Endodermal cell (in vitro differentiated cells): ENCODE data around the gene VRK1. TPM values are rescaled to one million over a fixed set of nuclear protein-coding genes. Genes with fewer than 3 reads are reported as not detected.

ENCODE experiments used
- DNase-seq: peaks from one replicate; pipeline ENCODE4 v3.0.0-alpha.2; 2017
- H3K27ac ChIP-seq: 2 replicates; pipeline ENCODE4 v1.5.1; 2013; ENCODE audit warnings: mild to moderate bottlenecking, low read depth, low read length, moderate library complexity
- H3K27me3 ChIP-seq: 2 replicates; pipeline ENCODE4 v1.6.1; 2013; ENCODE audit warnings: mild to moderate bottlenecking, low read length, moderate library complexity; ENCODE audit not compliant: insufficient read depth, control insufficient read depth, poor library complexity, severe bottlenecking
- H3K36me3 ChIP-seq: 2 replicates; pipeline ENCODE4 v1.7.0; 2013; ENCODE audit warnings: mild to moderate bottlenecking, low read length, moderate library complexity; ENCODE audit not compliant: control insufficient read depth, insufficient read depth
- H3K4me1 ChIP-seq: one replicate; pipeline ENCODE4 v1.7.0; 2013; ENCODE audit warnings: low read length; ENCODE audit not compliant: control insufficient read depth, insufficient read depth
- H3K4me3 ChIP-seq: 2 replicates; pipeline ENCODE4 v1.5.1; 2013; ENCODE audit warnings: mild to moderate bottlenecking, low read length, moderate library complexity
- H3K9ac ChIP-seq: 2 replicates; pipeline ENCODE4 v1.6.1; 2013; ENCODE audit warnings: mild to moderate bottlenecking, low read length, moderate library complexity; ENCODE audit not compliant: poor library complexity, severe bottlenecking; ENCODE audit errors: extremely low read depth
- H3K9me3 ChIP-seq: 2 replicates; pipeline ENCODE4 v1.6.1; 2013; ENCODE audit warnings: mild to moderate bottlenecking, low read length, moderate library complexity; ENCODE audit not compliant: control insufficient read depth
- H3K27ac Mint-ChIP-seq: 2 replicates; pipeline ENCODE4 v1.8.0; 2020; ENCODE audit warnings: mixed read lengths
- H3K27me3 Mint-ChIP-seq: 2 replicates; pipeline ENCODE4 v1.8.0; 2021; ENCODE audit warnings: mild to moderate bottlenecking, mixed read lengths; ENCODE audit not compliant: insufficient read depth
- H3K36me3 Mint-ChIP-seq: 2 replicates; pipeline ENCODE4 v1.8.0; 2020; ENCODE audit warnings: low read depth, mixed read lengths
- H3K4me1 Mint-ChIP-seq: 2 replicates; pipeline ENCODE4 v1.8.0; 2020; ENCODE audit warnings: mixed read lengths
- H3K4me3 Mint-ChIP-seq: 2 replicates; pipeline ENCODE4 v1.8.0; 2020; ENCODE audit warnings: mild to moderate bottlenecking, moderate library complexity, mixed read lengths
- H3K9me3 Mint-ChIP-seq: 2 replicates; pipeline ENCODE4 v1.8.0; 2020; ENCODE audit warnings: mild to moderate bottlenecking, mixed read lengths
- WGBS, 2 experiments: methylation state at CpG; one replicate each; pipeline versions ENCODE4 v1.1.5 to v1.1.7; 2013; ENCODE audit warnings: missing lambda C conversion rate in 2 of 2, mixed read lengths in 1 of 2; ENCODE audit not compliant: insufficient coverage in 1 of 2, insufficient read length in 1 of 2; 5-methylcytosine and 5-hydroxymethylcytosine counted together
- total RNA-seq, 2 donors: library from RNA; stranded (reverse); fragmentation: NEBNext Ultra II Directional in 1 of 2; extraction: Animal tissue kit (Norgen Biotek cat#: 25700) in 1 of 2; gene quantifications; 2 replicates in 1 of 2; 3 replicates in 1 of 2; pipeline ENCODE4 v1.2.1, GENCODE V29; 2021
- TF ChIP-seq, protein P1 (sequence below): fragments of 200-600 bp; sonication (generic); conservative IDR thresholded peaks from 2 replicates; pipeline ENCODE4 v1.5.0; 2021; ENCODE audit warnings: antibody characterized with exemption, mild to moderate bottlenecking

VRK1 gene
- total RNA-seq, 2 donors from 2014 or later, result 39.1 to 54.9 TPM

DNA sequence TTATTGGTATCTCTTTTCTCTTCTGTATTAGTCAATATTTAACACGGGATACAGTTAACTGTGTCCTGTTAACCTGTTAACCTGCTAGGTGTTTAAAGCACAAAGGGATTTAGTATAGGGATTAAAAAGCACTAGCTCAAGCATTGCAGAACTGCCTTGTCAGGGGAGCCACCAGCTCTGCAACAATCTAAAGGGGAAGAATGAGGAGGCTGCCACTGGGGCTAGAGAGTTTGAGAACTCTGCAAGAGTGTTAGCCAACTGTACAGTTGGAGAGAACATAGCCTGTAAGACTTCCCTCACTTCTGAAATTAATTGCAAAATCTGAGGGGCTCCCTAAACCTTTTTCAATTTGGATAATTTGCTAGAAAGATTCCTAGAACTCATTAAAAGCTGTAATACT lies 6.5 kb upstream of the VRK1 start:
- H3K9me3 ChIP-seq, result no peaks in the 10 kb centered on the region
- no peaks in the 10 kb centered on the region for H3K36me3 ChIP-seq
- TF ChIP-seq, protein P1, sequence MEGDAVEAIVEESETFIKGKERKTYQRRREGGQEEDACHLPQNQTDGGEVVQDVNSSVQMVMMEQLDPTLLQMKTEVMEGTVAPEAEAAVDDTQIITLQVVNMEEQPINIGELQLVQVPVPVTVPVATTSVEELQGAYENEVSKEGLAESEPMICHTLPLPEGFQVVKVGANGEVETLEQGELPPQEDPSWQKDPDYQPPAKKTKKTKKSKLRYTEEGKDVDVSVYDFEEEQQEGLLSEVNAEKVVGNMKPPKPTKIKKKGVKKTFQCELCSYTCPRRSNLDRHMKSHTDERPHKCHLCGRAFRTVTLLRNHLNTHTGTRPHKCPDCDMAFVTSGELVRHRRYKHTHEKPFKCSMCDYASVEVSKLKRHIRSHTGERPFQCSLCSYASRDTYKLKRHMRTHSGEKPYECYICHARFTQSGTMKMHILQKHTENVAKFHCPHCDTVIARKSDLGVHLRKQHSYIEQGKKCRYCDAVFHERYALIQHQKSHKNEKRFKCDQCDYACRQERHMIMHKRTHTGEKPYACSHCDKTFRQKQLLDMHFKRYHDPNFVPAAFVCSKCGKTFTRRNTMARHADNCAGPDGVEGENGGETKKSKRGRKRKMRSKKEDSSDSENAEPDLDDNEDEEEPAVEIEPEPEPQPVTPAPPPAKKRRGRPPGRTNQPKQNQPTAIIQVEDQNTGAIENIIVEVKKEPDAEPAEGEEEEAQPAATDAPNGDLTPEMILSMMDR, result no peak
- H3K4me3 ChIP-seq, result no peak overlapping the region
- 92% methylated on average over 1 of the region's 1 CpG; no CpG with 5 or more reads in 1 of the 2 experiments for WGBS, 2 experiments
- H3K27me3 ChIP-seq, result peaks cover 5% of the 10 kb centered on the region
- no peaks in the 10 kb centered on the region for H3K9me3 Mint-ChIP-seq
- no peak overlapping the region for H3K4me3 Mint-ChIP-seq
- no peak overlapping the region for H3K27ac Mint-ChIP-seq
- no peak overlapping the region for H3K9ac ChIP-seq
- no peak for DNase-seq
- H3K4me1 Mint-ChIP-seq, result peaks cover 2% of the 10 kb centered on the region
- peaks cover 13% of the 10 kb centered on the region for H3K27me3 Mint-ChIP-seq
- H3K4me1 ChIP-seq, result no peaks in the 10 kb centered on the region
- H3K27ac ChIP-seq, result no peak overlapping the region
- no peaks in the 10 kb centered on the region for H3K36me3 Mint-ChIP-seq

DNA sequence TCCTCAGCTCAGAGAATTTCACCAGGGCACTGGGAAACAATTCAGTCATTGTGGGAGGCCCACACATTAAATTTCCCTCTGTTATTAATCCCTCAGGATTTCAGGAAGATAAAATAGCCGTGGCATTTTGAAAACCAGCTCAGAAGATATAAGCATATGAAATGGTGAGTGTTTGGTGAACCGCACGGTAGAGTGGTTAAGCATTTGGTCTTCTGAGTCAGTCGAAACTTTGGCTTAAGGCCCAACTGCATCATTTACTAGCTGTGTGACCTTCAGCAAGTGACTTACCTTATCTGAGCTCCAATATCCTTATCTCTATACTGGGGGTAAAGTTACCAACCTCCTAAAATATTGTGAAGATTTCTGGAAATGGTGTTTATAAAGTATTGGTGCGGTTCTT lies 5.2 kb upstream of the VRK1 start:
- no peaks in the 10 kb centered on the region for H3K9me3 Mint-ChIP-seq
- Histone ChIP-seq H3K27me3 (peaks cover 5% of the 10 kb centered on the region), H3K36me3 (no peaks in the 10 kb centered on the region), H3K9me3 (no peaks in the 10 kb centered on the region), H3K9ac (no peak overlapping the region), H3K4me1 (no peaks in the 10 kb centered on the region), H3K27ac (no peak overlapping the region), H3K4me3 (no peak overlapping the region)
- H3K4me1 Mint-ChIP-seq, result no peaks in the 10 kb centered on the region
- WGBS, 2 experiments, result 86 to 100% methylated on average over 1 to 4 of the region's 5 CpGs
- TF ChIP-seq, protein P1, result no peak
- no peaks in the 10 kb centered on the region for H3K36me3 Mint-ChIP-seq
- no peak overlapping the region for H3K27ac Mint-ChIP-seq
- peaks cover 13% of the 10 kb centered on the region for H3K27me3 Mint-ChIP-seq
- H3K4me3 Mint-ChIP-seq, result no peak overlapping the region
- no peak for DNase-seq

DNA sequence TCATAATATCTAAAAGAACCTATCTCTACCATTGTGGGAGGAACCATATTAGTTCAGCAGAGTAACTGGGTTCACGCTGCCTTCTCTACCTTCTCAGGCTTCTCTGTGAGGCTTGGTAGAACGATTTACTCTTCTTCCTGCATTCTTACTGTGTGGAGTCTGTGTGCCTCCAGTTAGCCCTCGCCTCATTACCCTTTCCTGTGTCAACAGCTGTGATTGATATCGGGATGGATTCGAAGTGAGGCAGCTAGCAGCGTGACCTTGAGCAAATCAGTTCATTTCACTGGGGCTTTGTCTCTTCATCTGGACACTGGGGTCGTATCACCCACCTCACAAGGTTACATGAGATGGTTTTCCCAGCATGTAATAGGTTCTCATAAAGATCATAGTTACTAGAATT lies 4.6 kb upstream of the VRK1 start:
- H3K36me3 ChIP-seq, result no peaks in the 10 kb centered on the region
- H3K27ac ChIP-seq, result no peak overlapping the region
- peaks cover 13% of the 10 kb centered on the region for H3K27me3 Mint-ChIP-seq
- 80 to 89% methylated on average over 4 to 7 of the region's 7 CpGs for WGBS, 2 experiments
- H3K4me1 ChIP-seq, result no peaks in the 10 kb centered on the region
- no peak overlapping the region for H3K4me3 ChIP-seq
- no peaks in the 10 kb centered on the region for H3K9me3 ChIP-seq
- H3K27me3 ChIP-seq, result peaks cover 5% of the 10 kb centered on the region
- DNase-seq, result no peak
- no peaks in the 10 kb centered on the region for H3K4me1 Mint-ChIP-seq
- TF ChIP-seq, protein P1, result no peak
- no peak overlapping the region for H3K4me3 Mint-ChIP-seq
- H3K9me3 Mint-ChIP-seq, result no peaks in the 10 kb centered on the region
- H3K36me3 Mint-ChIP-seq, result no peaks in the 10 kb centered on the region
- H3K27ac Mint-ChIP-seq, result no peak overlapping the region
- H3K9ac ChIP-seq, result no peak overlapping the region
